Measurements from ENCODE around the gene CUL7. TPM values are rescaled to one million over a fixed set of nuclear protein-coding genes. Genes with fewer than 3 reads are reported as not detected.

Gene CUL7
- total and polyA plus RNA-seq, 9 of the 15 experiments (the other 6 are each of a cell fraction or from before 2014, with no cell fraction given), result 0.44 to 20.1 (median 8.6) TPM

GRCh38 chr6:43053545-43054205, at the start of gene CUL7 (continued):
- TF ChIP-seq TCF7 (IDR thresholded peaks at IDR 0.05; ENCODE audit: borderline replicate concordance), result 0 out of 2 replicates have a peak, but pooled peaks have one; percentile 30
- no peak for TF ChIP-seq ILK (tag; IDR thresholded peaks at IDR 0.05; ENCODE audit: borderline replicate concordance, low read depth)
- no peak for TF ChIP-seq MIER1 (IDR thresholded peaks at IDR 0.05; ENCODE audit: low read depth)
- TF ChIP-seq ZNF146 (CRISPR knock-in tag; IDR thresholded peaks at IDR 0.05; ENCODE audit: unreplicated experiment), result no peak
- no peak for TF ChIP-seq ZNF655 (CRISPR knock-in tag; IDR thresholded peaks at IDR 0.05)
- TF ChIP-seq REST (IDR thresholded peaks at IDR 0.05; ENCODE audit: borderline replicate concordance), result no peak
- TF ChIP-seq REST (CRISPR knock-in tag; IDR thresholded peaks at IDR 0.05; ENCODE audit: low read depth), result peak; percentile 92
- peak; percentile 77; the same call in 1 of the 2 replicates for TF ChIP-seq HEY1 (CRISPR knock-in tag; IDR thresholded peaks at IDR 0.05; ENCODE audit: borderline replicate concordance)
- no peak for TF ChIP-seq ZNF184 (CRISPR knock-in tag; IDR thresholded peaks at IDR 0.05)
- TF ChIP-seq MYC (IDR thresholded peaks at IDR 0.05; ENCODE audit: low read depth, low read length), result peak; percentile 80
- TF ChIP-seq MYC (CRISPR knock-in tag; IDR thresholded peaks at IDR 0.05; ENCODE audit: borderline replicate concordance, low read depth), result peak; percentile 98
- TF ChIP-seq ZNF507 (tag; conservative IDR thresholded peaks at IDR 0.05), result no peak
- TF ChIP-seq MAX (CRISPR knock-in tag; IDR thresholded peaks at IDR 0.05), result peak; percentile 79
- peak; percentile 40; the same call in 1 of the 2 replicates for TF ChIP-seq TRIM28 (IDR thresholded peaks at IDR 0.05)
- TF ChIP-seq KLF1 (tag; IDR thresholded peaks at IDR 0.05), result peak; percentile 87
- peak; percentile 92 for TF ChIP-seq ELF4 (CRISPR knock-in tag; IDR thresholded peaks at IDR 0.05)
- TF ChIP-seq MTA1 (IDR thresholded peaks at IDR 0.05; ENCODE audit: borderline replicate concordance), result peak; percentile 59
